Tibial nerve (tissue), 3 donors: ENCODE data around the gene NIT2.

Experiments
- POLR2A ChIP-seq, 2 donors: fragments of 450-650 bp; IDR thresholded peaks; one replicate each; pipeline ENCODE4 v1.6.1; 2017; ENCODE audit warnings: antibody characterized with exemption in 2 of 2, mild to moderate bottlenecking in 2 of 2, moderate library complexity in 2 of 2
- TF ChIP-seq, protein P1 (sequence below), 5 experiments: fragments of 200-600 bp in 3 of 5; fragments of 450-650 bp in 2 of 5; sonication (generic) in 3 of 5; IDR thresholded peaks; one replicate each; pipeline ENCODE4 v1.5.1; 2016 to 2019; ENCODE audit warnings: antibody characterized with exemption in 5 of 5, mild to moderate bottlenecking in 3 of 5, moderate library complexity in 2 of 5

DNA sequence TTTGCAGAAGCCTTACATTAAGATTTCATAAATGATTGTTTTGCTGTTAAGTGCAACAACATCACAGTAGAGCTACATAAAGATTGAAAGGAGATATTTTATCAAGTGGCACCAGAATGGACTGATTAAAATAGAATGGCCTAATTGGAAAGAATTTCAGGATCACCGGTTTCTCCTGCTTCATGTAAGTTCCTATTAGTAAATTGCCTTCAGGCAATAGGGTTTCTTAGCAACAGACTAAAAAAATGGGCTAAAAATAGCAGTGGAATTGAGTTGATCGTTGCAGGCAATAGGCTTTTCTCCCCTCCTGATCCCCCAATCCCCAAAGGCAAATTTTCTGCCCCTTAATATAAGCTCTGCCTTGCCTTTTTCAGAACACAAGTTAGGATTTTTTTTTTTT, 67.7 kb downstream of the NIT2 start:
- TF ChIP-seq, protein P1, sequence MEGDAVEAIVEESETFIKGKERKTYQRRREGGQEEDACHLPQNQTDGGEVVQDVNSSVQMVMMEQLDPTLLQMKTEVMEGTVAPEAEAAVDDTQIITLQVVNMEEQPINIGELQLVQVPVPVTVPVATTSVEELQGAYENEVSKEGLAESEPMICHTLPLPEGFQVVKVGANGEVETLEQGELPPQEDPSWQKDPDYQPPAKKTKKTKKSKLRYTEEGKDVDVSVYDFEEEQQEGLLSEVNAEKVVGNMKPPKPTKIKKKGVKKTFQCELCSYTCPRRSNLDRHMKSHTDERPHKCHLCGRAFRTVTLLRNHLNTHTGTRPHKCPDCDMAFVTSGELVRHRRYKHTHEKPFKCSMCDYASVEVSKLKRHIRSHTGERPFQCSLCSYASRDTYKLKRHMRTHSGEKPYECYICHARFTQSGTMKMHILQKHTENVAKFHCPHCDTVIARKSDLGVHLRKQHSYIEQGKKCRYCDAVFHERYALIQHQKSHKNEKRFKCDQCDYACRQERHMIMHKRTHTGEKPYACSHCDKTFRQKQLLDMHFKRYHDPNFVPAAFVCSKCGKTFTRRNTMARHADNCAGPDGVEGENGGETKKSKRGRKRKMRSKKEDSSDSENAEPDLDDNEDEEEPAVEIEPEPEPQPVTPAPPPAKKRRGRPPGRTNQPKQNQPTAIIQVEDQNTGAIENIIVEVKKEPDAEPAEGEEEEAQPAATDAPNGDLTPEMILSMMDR (IDR thresholded peaks at IDR 0.05): no peak
- TF ChIP-seq POLR2A (IDR thresholded peaks at IDR 0.05): no peak
